Bronchial epithelial cell (primary cell): ENCODE results near the gene DGKB. TPM values are rescaled to one million over a fixed set of nuclear protein-coding genes. Genes with fewer than 3 reads are reported as not detected.

Source experiments
- DNase-seq: peaks from one replicate; pipeline ENCODE4 v3.0.0-alpha.2; 2010; ENCODE audit warnings: low read depth
- FAIRE-seq: peaks from 2 replicates; lab custom pipeline; 2011; peaks lifted over from hg19 to GRCh38; lab: Jason Lieb, UNC
- H3K27me3 ChIP-seq: 2 replicates; pipeline ENCODE4 v1.5.1; 2011; ENCODE audit warnings: low read length; ENCODE audit not compliant: control insufficient read depth, insufficient read depth
- H3K36me3 ChIP-seq: 2 replicates; pipeline ENCODE4 v1.5.1; 2011; ENCODE audit warnings: low read length; ENCODE audit not compliant: control insufficient read depth, insufficient read depth
- H3K4me3 ChIP-seq: 2 replicates; pipeline ENCODE4 v1.5.1; 2011; ENCODE audit warnings: mild to moderate bottlenecking, low read depth, low read length, control low read depth
- total RNA-seq: library from RNA; depleted of rRNA; stranded (reverse); fragments of >200 nt; gene quantifications from 2 replicates; pipeline ENCODE4 v1.2.1, GENCODE V29; 2014
- TF ChIP-seq, protein P1 (sequence below): IDR thresholded peaks from 2 replicates; pipeline ENCODE4 v1.5.1; 2011; ENCODE audit warnings: mild to moderate bottlenecking, moderate library complexity, low read length, control low read depth, inconsistent platforms; ENCODE audit not compliant: insufficient read depth, severe bottlenecking

Gene DGKB
- total RNA-seq, 1 donor from 2014 or later = not detected

DNA sequence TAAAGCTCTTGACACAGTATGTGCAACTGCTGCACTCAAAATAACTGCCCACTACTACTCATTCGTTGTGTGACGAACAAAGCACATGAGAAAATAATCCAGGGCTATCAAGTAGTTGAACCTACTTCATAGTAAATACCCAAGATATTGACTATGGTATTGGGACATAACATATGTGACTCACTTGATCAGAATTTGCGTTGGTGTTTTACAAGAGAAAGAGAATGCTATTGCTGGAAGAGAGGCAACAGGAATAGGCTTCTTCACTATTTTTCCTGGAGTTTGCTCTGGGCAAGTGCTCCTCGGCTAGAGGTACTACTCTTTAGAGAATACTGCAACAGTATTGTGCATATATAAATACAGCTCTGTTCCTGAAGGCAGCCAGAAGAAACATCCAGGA, 2.5 kb downstream of the DGKB start:
- TF ChIP-seq, protein P1, sequence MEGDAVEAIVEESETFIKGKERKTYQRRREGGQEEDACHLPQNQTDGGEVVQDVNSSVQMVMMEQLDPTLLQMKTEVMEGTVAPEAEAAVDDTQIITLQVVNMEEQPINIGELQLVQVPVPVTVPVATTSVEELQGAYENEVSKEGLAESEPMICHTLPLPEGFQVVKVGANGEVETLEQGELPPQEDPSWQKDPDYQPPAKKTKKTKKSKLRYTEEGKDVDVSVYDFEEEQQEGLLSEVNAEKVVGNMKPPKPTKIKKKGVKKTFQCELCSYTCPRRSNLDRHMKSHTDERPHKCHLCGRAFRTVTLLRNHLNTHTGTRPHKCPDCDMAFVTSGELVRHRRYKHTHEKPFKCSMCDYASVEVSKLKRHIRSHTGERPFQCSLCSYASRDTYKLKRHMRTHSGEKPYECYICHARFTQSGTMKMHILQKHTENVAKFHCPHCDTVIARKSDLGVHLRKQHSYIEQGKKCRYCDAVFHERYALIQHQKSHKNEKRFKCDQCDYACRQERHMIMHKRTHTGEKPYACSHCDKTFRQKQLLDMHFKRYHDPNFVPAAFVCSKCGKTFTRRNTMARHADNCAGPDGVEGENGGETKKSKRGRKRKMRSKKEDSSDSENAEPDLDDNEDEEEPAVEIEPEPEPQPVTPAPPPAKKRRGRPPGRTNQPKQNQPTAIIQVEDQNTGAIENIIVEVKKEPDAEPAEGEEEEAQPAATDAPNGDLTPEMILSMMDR = no peak
- Histone ChIP-seq H3K4me3 (no peak overlapping the region), H3K27me3 (peaks cover 8% of the 10 kb centered on the region), H3K36me3 (no peaks in the 10 kb centered on the region)
- FAIRE-seq (no peak), DNase-seq (peak; percentile 34)

DNA sequence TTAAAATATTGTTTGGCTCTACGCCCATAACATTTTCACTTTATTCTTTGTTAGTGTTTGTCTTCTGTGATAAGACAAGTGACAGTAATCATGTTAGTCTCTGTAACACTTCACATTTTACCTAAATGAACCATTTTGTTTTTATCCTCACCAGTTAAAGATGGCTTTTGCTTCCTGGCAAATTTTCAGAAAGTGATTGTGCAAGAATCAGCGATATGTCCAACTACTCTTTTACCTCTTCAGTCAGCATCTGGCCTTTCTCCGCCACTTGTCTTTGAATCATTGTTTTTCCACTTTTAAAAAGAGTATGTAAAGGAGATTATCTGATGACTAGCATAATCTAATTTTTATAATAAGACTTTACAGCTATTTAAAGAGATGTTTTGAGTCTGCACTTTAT, 3.5 kb downstream of the DGKB start:
- H3K36me3 ChIP-seq = no peaks in the 10 kb centered on the region
- no peak overlapping the region for H3K4me3 ChIP-seq
- H3K27me3 ChIP-seq = peaks cover 8% of the 10 kb centered on the region
- TF ChIP-seq, protein P1 = no peak
- DNase-seq = no peak
- FAIRE-seq = no peak

DNA sequence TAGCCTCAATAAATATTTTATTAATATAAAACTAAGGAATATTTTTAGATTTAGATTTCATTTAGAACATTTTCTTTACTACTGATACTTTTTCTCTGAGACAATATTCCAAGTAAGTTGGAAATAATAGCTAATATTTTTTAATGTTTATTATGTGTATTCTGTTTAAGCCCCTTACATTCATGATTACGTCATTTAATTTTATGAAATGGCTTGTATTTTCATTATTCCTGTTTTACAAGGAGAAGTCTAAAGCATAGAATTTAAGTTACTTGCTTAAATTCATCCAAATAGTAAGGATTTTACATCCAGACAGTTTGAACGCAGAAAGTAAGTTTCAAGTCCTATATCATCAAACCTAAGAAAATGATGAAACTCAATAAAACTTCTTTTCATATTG, 6.1 kb downstream of the DGKB start:
- TF ChIP-seq, protein P1 = no peak
- no peaks in the 10 kb centered on the region for H3K36me3 ChIP-seq
- no peak overlapping the region for H3K4me3 ChIP-seq
- H3K27me3 ChIP-seq = no peaks in the 10 kb centered on the region
- no peak for FAIRE-seq
- no peak for DNase-seq

DNA sequence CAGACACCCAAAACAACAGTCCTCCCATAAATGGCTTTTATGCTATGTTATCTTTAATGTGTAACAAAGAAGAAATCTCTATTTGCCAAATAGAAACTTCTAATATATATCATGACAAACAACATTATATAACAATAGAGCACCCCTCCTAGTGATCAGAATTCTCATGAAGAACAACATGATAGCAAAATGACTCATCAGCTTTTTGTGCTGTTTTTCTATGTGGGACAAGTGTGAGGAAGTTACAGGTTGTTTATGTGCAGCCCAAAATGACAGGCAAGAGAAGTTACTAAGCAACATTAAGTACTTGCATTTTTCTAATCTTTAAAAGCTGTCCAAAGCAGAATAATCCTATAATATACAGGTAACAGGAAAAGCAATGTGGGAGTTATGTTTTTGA, 7.7 kb downstream of the DGKB start:
- TF ChIP-seq, protein P1 = no peak
- Histone ChIP-seq H3K27me3 (no peaks in the 10 kb centered on the region), H3K4me3 (no peak overlapping the region), H3K36me3 (no peaks in the 10 kb centered on the region)
- DNase-seq = peak; percentile 23
- FAIRE-seq = no peak

DNA sequence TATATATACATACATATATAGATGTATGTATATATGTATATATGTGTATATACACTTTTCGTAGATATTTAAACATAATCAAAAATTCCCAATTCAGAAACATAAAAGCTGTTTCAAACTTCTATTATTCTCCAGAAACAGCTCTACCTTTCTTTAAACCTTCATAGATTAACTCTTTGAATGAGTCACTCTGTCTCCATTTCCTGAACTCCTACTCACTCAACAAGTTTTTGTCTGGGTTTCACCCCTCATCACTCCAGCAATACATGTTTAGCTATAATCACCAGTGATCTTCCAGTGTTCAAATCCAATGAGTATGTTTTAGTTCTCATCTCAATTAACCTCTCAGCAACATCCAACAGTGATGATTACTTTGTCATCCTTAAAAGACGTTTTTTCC, 9.6 kb downstream of the DGKB start:
- FAIRE-seq (no peak), DNase-seq (peak; percentile 67)
- Histone ChIP-seq H3K27me3 (no peaks in the 10 kb centered on the region), H3K36me3 (no peaks in the 10 kb centered on the region), H3K4me3 (no peak overlapping the region)
- TF ChIP-seq, protein P1 = no peak

DNA sequence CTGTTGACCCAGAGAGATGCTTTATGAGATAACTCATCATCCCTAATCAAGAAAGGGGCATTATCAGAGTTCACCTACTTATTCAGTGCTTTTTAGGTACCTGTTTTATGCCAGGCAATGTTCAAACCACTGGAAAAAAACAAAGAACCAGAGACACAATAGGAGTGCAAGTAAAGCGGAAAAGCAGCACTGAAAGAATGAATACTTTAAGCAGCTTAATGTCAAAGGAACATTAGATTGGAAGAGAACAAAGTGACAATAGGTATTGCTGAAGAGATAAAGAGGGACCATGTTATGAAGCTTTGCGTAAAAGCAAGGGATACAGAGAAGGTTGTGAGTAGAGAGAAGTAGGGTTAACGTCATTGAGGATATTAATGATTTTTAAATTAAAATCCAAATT, 11.3 kb downstream of the DGKB start:
- H3K4me3 ChIP-seq = no peak overlapping the region
- FAIRE-seq = no peak
- H3K27me3 ChIP-seq = no peaks in the 10 kb centered on the region

More for the DNA sequence above, 11.3 kb downstream of the DGKB start:
- no peaks in the 10 kb centered on the region for H3K36me3 ChIP-seq
- TF ChIP-seq, protein P1 = no peak
- DNase-seq = no peak
